Spinal cord (tissue), 10 donors: ENCODE data around the gene PTPRG. TPM values are rescaled to one million over a fixed set of nuclear protein-coding genes. Genes with fewer than 3 reads are reported as not detected.
"Not testable (repeated sequence)": the region's sequence is repeated elsewhere in the genome, so short reads cannot be mapped to it uniquely, and the experiment has no call there.

Experiments
- DNase-seq, 6 donors: peaks; one replicate each; pipeline versions ENCODE4 v3.0.0 to v3.0.0-alpha.2; 2013 to 2015; ENCODE audit warnings: low spot score in 6 of 6, low read depth in 4 of 6
- H3K27ac ChIP-seq: one replicate; pipeline ENCODE4 v1.5.1; 2013; ENCODE audit warnings: low read depth, low read length, control low read depth
- H3K27me3 ChIP-seq: one replicate; pipeline ENCODE4 v1.6.1; 2013; ENCODE audit warnings: low read length; ENCODE audit not compliant: control insufficient read depth, insufficient read depth
- H3K36me3 ChIP-seq: one replicate; pipeline ENCODE4 v1.6.1; 2013; ENCODE audit warnings: low read length; ENCODE audit not compliant: control insufficient read depth, insufficient read depth
- H3K4me1 ChIP-seq: one replicate; pipeline ENCODE4 v1.6.1; 2013; ENCODE audit warnings: low read length; ENCODE audit not compliant: control insufficient read depth, insufficient read depth
- H3K4me3 ChIP-seq: one replicate; pipeline ENCODE4 v1.5.1; 2013; ENCODE audit warnings: low read depth, low read length, control low read depth
- H3K9me3 ChIP-seq: one replicate; pipeline ENCODE4 v1.6.1; 2013; ENCODE audit warnings: low read length; ENCODE audit not compliant: control insufficient read depth, insufficient read depth
- WGBS: methylation state at CpG from one replicate; pipeline ENCODE4 v1.1.5; 2013; ENCODE audit warnings: missing lambda C conversion rate; ENCODE audit not compliant: insufficient coverage; 5-methylcytosine and 5-hydroxymethylcytosine counted together
- polyA plus RNA-seq, 2 donors: library from polyadenylated mRNA; unstranded; fragments of 120-200 nt; gene quantifications; one replicate each; pipeline ENCODE4 v1.2.1, GENCODE V29; 2013; ENCODE audit not compliant: insufficient read length in 2 of 2
- total RNA-seq, 2 donors: library from RNA; depleted of rRNA in 1 of 2; stranded (reverse); fragments of 120-200 nt in 1 of 2; fragments of >200 nt in 1 of 2; gene quantifications; one replicate each; pipeline versions ENCODE4 v1.2.3 to v1.2.4, GENCODE V29; 2013 to 2014
- donor health status: healthy.

The PTPRG gene
- total and polyA plus RNA-seq, 4 donors, result 29.2 to 106 (median 60.2) TPM

- Histone ChIP-seq H3K4me3 (no peak overlapping the region), H3K36me3 (no peaks in the 10 kb centered on the region), H3K9me3 (no peaks in the 10 kb centered on the region), H3K27ac (no peak overlapping the region), H3K27me3 (no peaks in the 10 kb centered on the region), H3K4me1 (peaks cover 10% of the 10 kb centered on the region)
- peak in 4 of 6 donors; percentile 50 to 87 (median 68) for DNase-seq
- 6% methylated on average over 1 of the region's 1 CpG for WGBS
Observed at GRCh38 chr3:61809879-61810278, 248.5 kb downstream of the PTPRG start.

- no peak for DNase-seq
- no peak overlapping the region for H3K4me3 ChIP-seq
- H3K27ac ChIP-seq, result no peak overlapping the region
- H3K36me3 ChIP-seq, result no peaks in the 10 kb centered on the region
- H3K9me3 ChIP-seq, result no peaks in the 10 kb centered on the region
- peaks cover 9% of the 10 kb centered on the region for H3K4me1 ChIP-seq
- no peaks in the 10 kb centered on the region for H3K27me3 ChIP-seq
- 100% methylated on average over 1 of the region's 1 CpG for WGBS
Observed at GRCh38 chr3:61810953-61811497, 249.7 kb downstream of the PTPRG start.

- no peaks in the 10 kb centered on the region for H3K36me3 ChIP-seq
- H3K9me3 ChIP-seq, result no peaks in the 10 kb centered on the region
- no peak overlapping the region for H3K4me3 ChIP-seq
- H3K4me1 ChIP-seq, result peaks cover 9% of the 10 kb centered on the region
- no peak overlapping the region for H3K27ac ChIP-seq
- WGBS, result 83% methylated on average over 1 of the region's 3 CpGs
- no peak for DNase-seq
- no peaks in the 10 kb centered on the region for H3K27me3 ChIP-seq
Observed at GRCh38 chr3:61811652-61812051, 250.3 kb downstream of the PTPRG start.

GRCh38 chr3:61812085-61812484 lies 250.7 kb downstream of the PTPRG start:
- H3K36me3 ChIP-seq, result no peaks in the 10 kb centered on the region
- peaks cover 9% of the 10 kb centered on the region for H3K4me1 ChIP-seq
- no peaks in the 10 kb centered on the region for H3K9me3 ChIP-seq
- H3K4me3 ChIP-seq, result no peak overlapping the region
- H3K27me3 ChIP-seq, result no peaks in the 10 kb centered on the region
- no peak for DNase-seq
- no peak overlapping the region for H3K27ac ChIP-seq
- no CpG with 5 or more reads among the region's 4 CpGs for WGBS

GRCh38 chr3:61812517-61812916 lies 251.1 kb downstream of the PTPRG start:
- Histone ChIP-seq H3K4me1 (peaks cover 9% of the 10 kb centered on the region), H3K36me3 (no peaks in the 10 kb centered on the region), H3K27ac (no peak overlapping the region), H3K27me3 (no peaks in the 10 kb centered on the region), H3K9me3 (no peaks in the 10 kb centered on the region), H3K4me3 (no peak overlapping the region)
- 85% methylated on average over 2 of the region's 3 CpGs for WGBS
- no peak for DNase-seq

- no peak overlapping the region for H3K4me3 ChIP-seq
- no peaks in the 10 kb centered on the region for H3K9me3 ChIP-seq
- no peaks in the 10 kb centered on the region for H3K27me3 ChIP-seq
- WGBS, result 85% methylated on average over 2 of the region's 4 CpGs
- H3K27ac ChIP-seq, result no peak overlapping the region
- H3K4me1 ChIP-seq, result peaks cover 9% of the 10 kb centered on the region
- no peaks in the 10 kb centered on the region for H3K36me3 ChIP-seq
- DNase-seq, result no peak
Observed at GRCh38 chr3:61813636-61814035, 252.3 kb downstream of the PTPRG start.

GRCh38 chr3:61814674-61815073 lies 253.3 kb downstream of the PTPRG start:
- Histone ChIP-seq H3K9me3 (no peaks in the 10 kb centered on the region), H3K4me1 (peaks cover 7% of the 10 kb centered on the region), H3K27ac (no peak overlapping the region), H3K27me3 (no peaks in the 10 kb centered on the region), H3K4me3 (no peak overlapping the region), H3K36me3 (no peaks in the 10 kb centered on the region)
- no CpG with 5 or more reads among the region's 1 CpG for WGBS
- DNase-seq, result no peak

- not testable (repeated sequence) for DNase-seq, H3K4me3 ChIP-seq, H3K36me3 ChIP-seq, H3K4me1 ChIP-seq, H3K27me3 ChIP-seq, H3K27ac ChIP-seq, H3K9me3 ChIP-seq
- 82% methylated on average over 2 of the region's 5 CpGs for WGBS
Observed at GRCh38 chr3:61816304-61816703, 254.9 kb downstream of the PTPRG start.

- no peaks in the 10 kb centered on the region for H3K27me3 ChIP-seq
- no peak overlapping the region for H3K27ac ChIP-seq
- H3K9me3 ChIP-seq, result no peaks in the 10 kb centered on the region
- no peaks in the 10 kb centered on the region for H3K4me1 ChIP-seq
- H3K4me3 ChIP-seq, result no peak overlapping the region
- DNase-seq, result no peak
- no peaks in the 10 kb centered on the region for H3K36me3 ChIP-seq
- no CpG with 5 or more reads among the region's 3 CpGs for WGBS
Observed at GRCh38 chr3:61819861-61820260, 258.5 kb downstream of the PTPRG start.

GRCh38 chr3:61820306-61820992 lies 259.1 kb downstream of the PTPRG start:
- DNase-seq, result no peak
- 100% methylated on average over 2 of the region's 6 CpGs for WGBS
- no peaks in the 10 kb centered on the region for H3K27me3 ChIP-seq
- no peak overlapping the region for H3K4me3 ChIP-seq
- no peaks in the 10 kb centered on the region for H3K36me3 ChIP-seq
- H3K9me3 ChIP-seq, result no peaks in the 10 kb centered on the region
- no peaks in the 10 kb centered on the region for H3K4me1 ChIP-seq
- H3K27ac ChIP-seq, result no peak overlapping the region
